Endothelial cell of umbilical vein (primary cell): Measurements from ENCODE around the gene KLK13. TPM values are rescaled to one million over a fixed set of nuclear protein-coding genes. Genes with fewer than 3 reads are reported as not detected.
A peak's percentile ranks its signal among the peaks of the same experiment; 100 is the strongest.

Experiments used
- BruUV-seq: library from RNA; stranded (reverse); fragments of 400-500 nt; replicated peaks from 2 replicates; lab custom pipeline; 2021; lab: Mats Ljungman, UMichigan
- CTCF ChIA-PET: fragments of 300-600, 350-600 bp; sonication (Branson Sonifier 250); formaldehyde crosslinking; loops from one replicate; lab custom pipeline; 2021; ENCODE audit warnings: antibody characterized with exemption, inconsistent platforms; lab: Charles Lee
- POLR2A ChIA-PET: fragments of 300-600, 350-600 bp; sonication (Branson Sonifier 250); formaldehyde crosslinking; loops from one replicate; lab custom pipeline; 2021; ENCODE audit warnings: antibody characterized with exemption, inconsistent platforms; lab: Charles Lee
- DNase-seq: peaks from one replicate; pipeline ENCODE4 v3.0.0-alpha.2; 2011; ENCODE audit warnings: low read depth, low spot score
- FAIRE-seq: peaks from 2 replicates; lab custom pipeline; 2011; peaks lifted over from hg19 to GRCh38; lab: Jason Lieb, UNC
- H2AFZ ChIP-seq: 2 replicates; pipeline ENCODE4 v1.6.0; 2012; ENCODE audit warnings: low read depth, low read length, control low read depth, inconsistent platforms
- H3K27ac ChIP-seq: 2 replicates; pipeline ENCODE4 v1.5.1; 2011; ENCODE audit warnings: low read depth, mild to moderate bottlenecking, control low read depth, low read length, moderate library complexity; ENCODE audit not compliant: insufficient read depth
- H3K27me3 ChIP-seq, 2 experiments: 2 replicates each; pipeline versions ENCODE4 v1.6.0 to v1.6.1; 2011; ENCODE audit warnings: low read length in 2 of 2, mixed read lengths in 1 of 2; ENCODE audit not compliant: control insufficient read depth in 2 of 2, insufficient read depth in 2 of 2
- H3K36me3 ChIP-seq, 2 experiments: 2 replicates in 1 of 2; 3 replicates in 1 of 2; pipeline ENCODE4 v1.5.1; 2011; ENCODE audit warnings: low read length in 2 of 2, mild to moderate bottlenecking in 1 of 2, moderate library complexity in 1 of 2; ENCODE audit not compliant: control insufficient read depth in 2 of 2, insufficient read depth in 2 of 2; ENCODE audit errors: extremely low read depth in 1 of 2
- H3K4me1 ChIP-seq: 3 replicates; pipeline ENCODE4 v1.5.1; 2011; ENCODE audit warnings: mild to moderate bottlenecking, low read length; ENCODE audit not compliant: control insufficient read depth, insufficient read depth; ENCODE audit errors: extremely low read depth
- H3K4me2 ChIP-seq: 2 replicates; pipeline ENCODE4 v1.6.1; 2011; ENCODE audit warnings: low read length, control low read depth, mixed read lengths; ENCODE audit not compliant: insufficient read depth
- H3K4me3 ChIP-seq, 3 experiments: fragments of 200-600 bp in 1 of 3; sonication (generic), shearing (Covaris generic) in 1 of 3; replicated peaks in 1 of 3; 2 replicates each; pipeline ENCODE4 v1.5.1; 2011 to 2016; ENCODE audit warnings: control low read depth in 3 of 3, low read length in 3 of 3, mild to moderate bottlenecking in 2 of 3, inconsistent platforms in 1 of 3, low read depth in 1 of 3, moderate library complexity in 1 of 3; ENCODE audit not compliant: insufficient read depth in 1 of 3
- H3K79me2 ChIP-seq: 2 replicates; pipeline ENCODE4 v1.6.0; 2012; ENCODE audit warnings: low read length, inconsistent platforms; ENCODE audit not compliant: control insufficient read depth, insufficient read depth
- H3K9ac ChIP-seq: replicated peaks from 2 replicates; pipeline ENCODE3; 2011; ENCODE audit warnings: low read length, control low read depth; ENCODE audit not compliant: insufficient read depth; ENCODE audit errors: extremely low read depth
- H3K9me1 ChIP-seq: replicated peaks from 3 replicates; pipeline ENCODE4 v1.6.0; 2011; ENCODE audit warnings: mild to moderate bottlenecking, low read length; ENCODE audit not compliant: control insufficient read depth, insufficient read depth; ENCODE audit errors: extremely low read depth
- H3K9me3 ChIP-seq: replicated peaks from 2 replicates; pipeline ENCODE4 v1.5.1; 2012; ENCODE audit warnings: low read length, inconsistent platforms; ENCODE audit not compliant: control insufficient read depth, insufficient read depth
- H4K20me1 ChIP-seq: replicated peaks from 2 replicates; pipeline ENCODE3; 2011; ENCODE audit warnings: mild to moderate bottlenecking, low read length; ENCODE audit not compliant: control insufficient read depth, insufficient read depth; ENCODE audit errors: extremely low read depth
- EZH2 ChIP-seq: IDR thresholded peaks from 2 replicates; pipeline ENCODE4 v1.6.1; 2012; ENCODE audit warnings: borderline replicate concordance, low read depth, mild to moderate bottlenecking, moderate library complexity, low read length, inconsistent platforms; ENCODE audit not compliant: severe bottlenecking
- FOS ChIP-seq: IDR thresholded peaks from 2 replicates; pipeline ENCODE4 v1.6.1; 2011; ENCODE audit warnings: mild to moderate bottlenecking, low read length, moderate library complexity, borderline replicate concordance; ENCODE audit not compliant: insufficient read depth
- GATA2 ChIP-seq: IDR thresholded peaks from 2 replicates; pipeline ENCODE4 v1.7.0; 2011; ENCODE audit warnings: low read depth, mild to moderate bottlenecking, moderate library complexity, mixed read lengths, low read length; ENCODE audit not compliant: insufficient read length, insufficient read depth
- JUN ChIP-seq: IDR thresholded peaks from 2 replicates; pipeline ENCODE4 v1.6.1; 2011; ENCODE audit warnings: borderline replicate concordance, low read depth; ENCODE audit not compliant: insufficient read length, insufficient read depth
- POLR2A ChIP-seq: IDR thresholded peaks from 2 replicates; pipeline ENCODE4 v1.6.1; 2012; ENCODE audit warnings: low read depth, mild to moderate bottlenecking, control low read depth, low read length
- POLR2AphosphoS5 ChIP-seq: IDR thresholded peaks from 2 replicates; pipeline ENCODE4 v1.6.1; 2012; ENCODE audit warnings: low read depth, mild to moderate bottlenecking, control low read depth, low read length, moderate library complexity; ENCODE audit not compliant: insufficient read depth
- dilution Hi-C: fragments of 300-500 bp; cut with MboI; formaldehyde crosslinking; loops from one replicate; pipeline ENCODE4 v1.15.0; 2019; ENCODE audit warnings: low sequenced_read_pairs; ENCODE audit not compliant: extremely low pct_ligation_motif_present
- intact Hi-C: fragments of 100-400 bp; cut with micrococcal nuclease; formaldehyde crosslinking; loops from one replicate; pipeline ENCODE4 v1.10.0; 2022
- polyA plus RNA-seq, 4 experiments: library from polyadenylated mRNA; depleted of rRNA in 3 of 4; stranded (reverse) in 3 of 4; unstranded in 1 of 4; fragments of >200 nt; gene quantifications; 2 replicates each; pipeline versions ENCODE4 v1.2.1 to v1.2.3, GENCODE V29; 2011 to 2012; ENCODE audit warnings: missing spikeins in 1 of 4
- total RNA-seq: library from RNA; stranded (reverse); gene quantifications from 2 replicates; pipeline ENCODE4 v1.2.3, GENCODE V29; 2021
- TF ChIP-seq, protein P1 (sequence below), 2 donors: IDR thresholded peaks; 1 replicate in 1 of 2; 2 replicates in 1 of 2; pipeline ENCODE4 v1.5.1; 2011; ENCODE audit warnings: low read length in 2 of 2, mild to moderate bottlenecking in 2 of 2, moderate library complexity in 2 of 2, control low read depth in 1 of 2, inconsistent platforms in 1 of 2, low read depth in 1 of 2; ENCODE audit not compliant: insufficient read depth in 1 of 2; ENCODE audit errors: extremely low read depth in 1 of 2
- TF ChIP-seq, protein P2 (sequence below): IDR thresholded peaks from 2 replicates; pipeline ENCODE4 v1.6.1; 2011; ENCODE audit not compliant: insufficient read depth, insufficient read length

The KLK13 gene
- total and polyA plus RNA-seq, 2 donors (not counting 3 experiments of a cell fraction or from before 2014, with no cell fraction given): not detected

DNA sequence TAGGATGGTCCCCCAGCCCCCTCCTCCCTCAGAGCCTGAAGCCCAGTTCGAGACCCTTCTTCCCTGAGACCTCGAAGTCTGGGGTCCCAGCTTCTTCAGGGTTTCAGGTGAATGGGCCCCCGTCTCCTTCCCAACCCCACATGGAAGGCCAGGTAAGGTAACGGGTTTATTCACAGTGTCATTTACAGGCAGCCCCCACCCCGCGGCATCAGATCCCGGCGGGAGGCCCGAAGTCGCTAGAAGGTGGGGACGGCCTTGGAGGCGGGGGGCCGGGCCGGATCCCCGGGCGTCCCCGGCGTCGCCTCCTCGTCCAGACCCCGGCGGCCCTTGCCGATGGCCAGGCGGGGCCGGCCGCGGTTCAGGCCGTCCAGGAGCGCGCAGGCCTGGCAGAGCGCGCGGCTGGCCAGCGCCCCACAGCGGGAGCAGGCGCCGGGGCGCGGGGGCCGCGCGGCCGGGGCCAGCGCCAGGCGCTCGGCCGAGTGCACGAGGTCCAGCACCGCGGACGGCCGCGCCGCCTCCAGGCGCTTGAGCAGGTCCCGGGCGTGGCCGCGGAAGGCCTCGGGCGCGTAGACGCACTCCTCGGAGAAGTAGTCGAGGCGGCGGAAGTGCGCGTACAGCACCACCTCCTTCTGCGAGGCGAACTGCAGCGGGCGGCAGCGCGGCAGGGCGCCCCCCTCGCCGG, 33.6 kb upstream of the KLK13 start:
- FAIRE-seq (no peak), DNase-seq (peak; percentile 19)
- TF ChIP-seq POLR2A (no peak), GATA2 (no peak), EZH2 (no peak), JUN (no peak), FOS (no peak), POLR2AphosphoS5 (no peak)
- TF ChIP-seq, protein P1, sequence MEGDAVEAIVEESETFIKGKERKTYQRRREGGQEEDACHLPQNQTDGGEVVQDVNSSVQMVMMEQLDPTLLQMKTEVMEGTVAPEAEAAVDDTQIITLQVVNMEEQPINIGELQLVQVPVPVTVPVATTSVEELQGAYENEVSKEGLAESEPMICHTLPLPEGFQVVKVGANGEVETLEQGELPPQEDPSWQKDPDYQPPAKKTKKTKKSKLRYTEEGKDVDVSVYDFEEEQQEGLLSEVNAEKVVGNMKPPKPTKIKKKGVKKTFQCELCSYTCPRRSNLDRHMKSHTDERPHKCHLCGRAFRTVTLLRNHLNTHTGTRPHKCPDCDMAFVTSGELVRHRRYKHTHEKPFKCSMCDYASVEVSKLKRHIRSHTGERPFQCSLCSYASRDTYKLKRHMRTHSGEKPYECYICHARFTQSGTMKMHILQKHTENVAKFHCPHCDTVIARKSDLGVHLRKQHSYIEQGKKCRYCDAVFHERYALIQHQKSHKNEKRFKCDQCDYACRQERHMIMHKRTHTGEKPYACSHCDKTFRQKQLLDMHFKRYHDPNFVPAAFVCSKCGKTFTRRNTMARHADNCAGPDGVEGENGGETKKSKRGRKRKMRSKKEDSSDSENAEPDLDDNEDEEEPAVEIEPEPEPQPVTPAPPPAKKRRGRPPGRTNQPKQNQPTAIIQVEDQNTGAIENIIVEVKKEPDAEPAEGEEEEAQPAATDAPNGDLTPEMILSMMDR (IDR thresholded peaks at IDR 0.05; ENCODE audit: extremely low read depth in 1 of 2, insufficient read depth in 1 of 2, low read depth in 1 of 2, low read length in 2 of 2): peak in 1 of 2 donors; percentile 20
- TF ChIP-seq, protein P2, sequence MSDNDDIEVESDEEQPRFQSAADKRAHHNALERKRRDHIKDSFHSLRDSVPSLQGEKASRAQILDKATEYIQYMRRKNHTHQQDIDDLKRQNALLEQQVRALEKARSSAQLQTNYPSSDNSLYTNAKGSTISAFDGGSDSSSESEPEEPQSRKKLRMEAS: no peak
- Histone ChIP-seq H2AFZ (no peak overlapping the region), H3K4me1 (peaks cover 16% of the 10 kb centered on the region), H3K9ac (no peak overlapping the region), H3K9me1 (no peaks in the 10 kb centered on the region), H4K20me1 (no peaks in the 10 kb centered on the region), H3K4me2 (no peak overlapping the region), H3K4me3 (no peak overlapping the region), H3K36me3 (peaks cover 2 to 5% of the 10 kb centered on the region in 2 experiments), H3K79me2 (peaks cover 24% of the 10 kb centered on the region), H3K9me3 (no peaks in the 10 kb centered on the region), H3K27me3 (no peaks in the 10 kb centered on the region), H3K27ac (no peak overlapping the region)
- ChIA-PET CTCF (interaction anchor here (1.2 kb wide), 1 partner anchor 77 kb away, joined by 9 read pairs; no protein-coding TSS in a partner anchor), POLR2A (no interaction called here)
- intact Hi-C loops: loop anchor here (5.0 kb wide), 1 partner anchor 626 kb away; no protein-coding TSS in a partner anchor
- no TSS peak for BruUV-seq
- dilution Hi-C loops: no loop called here
